Urothelium cell line (cell line): ENCODE measurements around the gene NECAB2.

Experiments
- DNase-seq: peaks from one replicate; pipeline ENCODE4 v3.0.0; 2011; ENCODE audit warnings: low spot score, mixed read lengths
- FAIRE-seq: peaks from 2 replicates; lab custom pipeline; 2011; peaks lifted over from hg19 to GRCh38; lab: Jason Lieb, UNC

NECAB2 gene

GRCh38 chr16:83967838-83968305 lies at the start of gene NECAB2:
NECAB2 (plus strand) TSS chr16:83968244; CDS start chr16:83968649, 405 bp downstream.
- peak; percentile 87 for FAIRE-seq

GRCh38 chr16:83920894-83921491 lies 47.1 kb upstream of the NECAB2 start:
- FAIRE-seq (no peak), DNase-seq (no peak)

More at GRCh38 chr16:83967838-83968305, at the start of gene NECAB2:
- peak; percentile 84 for DNase-seq

- no peak for FAIRE-seq
- no peak for DNase-seq
Measured at GRCh38 chr16:83923581-83924365, 44.3 kb upstream of the NECAB2 start.

- no peak for FAIRE-seq
- no peak for DNase-seq
Measured at GRCh38 chr16:83924686-83925085, 43.4 kb upstream of the NECAB2 start.

- FAIRE-seq, result no peak
- DNase-seq, result no peak
Measured at GRCh38 chr16:83925095-83925905, 42.7 kb upstream of the NECAB2 start.

GRCh38 chr16:83925957-83926725 lies 41.9 kb upstream of the NECAB2 start:
- DNase-seq (no peak), FAIRE-seq (no peak)

GRCh38 chr16:83926726-83927397 lies 41.2 kb upstream of the NECAB2 start:
- FAIRE-seq (peak; percentile 87), DNase-seq (peak; percentile 91)

- DNase-seq, result no peak
- FAIRE-seq, result no peak
Measured at GRCh38 chr16:83928341-83929055, 39.5 kb upstream of the NECAB2 start.

- DNase-seq (no peak), FAIRE-seq (no peak)
Measured at GRCh38 chr16:83929811-83930555, 38.1 kb upstream of the NECAB2 start.

GRCh38 chr16:83930730-83931500 lies 37.1 kb upstream of the NECAB2 start:
- FAIRE-seq (no peak), DNase-seq (no peak)

- FAIRE-seq, result no peak
- no peak for DNase-seq
Measured at GRCh38 chr16:83931556-83931955, 36.5 kb upstream of the NECAB2 start.

- FAIRE-seq (no peak), DNase-seq (no peak)
Measured at GRCh38 chr16:83932304-83932703, 35.7 kb upstream of the NECAB2 start.

- FAIRE-seq, result no peak
- DNase-seq, result peak; percentile 38
Measured at GRCh38 chr16:83932955-83933673, 34.9 kb upstream of the NECAB2 start.

- no peak for DNase-seq
- no peak for FAIRE-seq
Measured at GRCh38 chr16:83933885-83934683, 34.0 kb upstream of the NECAB2 start.

GRCh38 chr16:83934684-83934977 lies 33.4 kb upstream of the NECAB2 start:
- DNase-seq (no peak), FAIRE-seq (no peak)

GRCh38 chr16:83935005-83935857 lies 32.8 kb upstream of the NECAB2 start:
- DNase-seq, result no peak
- FAIRE-seq, result no peak
